CD4-positive, alpha-beta T cell (primary cell): ENCODE data around the gene U2AF1L4. TPM values are rescaled to one million over a fixed set of nuclear protein-coding genes. Genes with fewer than 3 reads are reported as not detected.

ENCODE experiments used
- ATAC-seq: fragments of 200-7000 bp; cut with Tn5 transposase; one replicate; pipeline ENCODE4 v1.10.0; 2022; ENCODE audit warnings: mild to moderate bottlenecking; ENCODE audit not compliant: poor library complexity
- CTCF ChIA-PET: fragments of 350-600 bp; sonication (Branson Sonifier 250); formaldehyde crosslinking; loops from one replicate; lab custom pipeline; 2021; ENCODE audit warnings: antibody characterized with exemption, inconsistent platforms; lab: Charles Lee
- POLR2A ChIA-PET: fragments of 350-600 bp; sonication (Branson Sonifier 250); formaldehyde crosslinking; loops from one replicate; lab custom pipeline; 2021; ENCODE audit warnings: antibody characterized with exemption, inconsistent platforms; lab: Charles Lee
- DNase-seq, 14 experiments: peaks; one replicate each; pipeline ENCODE4 v3.0.0-alpha.2; 2013 to 2020; ENCODE audit warnings: mixed read lengths in 2 of 14
- H3K27ac ChIP-seq, 2 donors: one replicate each; pipeline versions ENCODE4 v1.5.1 to v1.7.0; 2013; ENCODE audit warnings: low read length in 2 of 2, low read depth in 1 of 2, mild to moderate bottlenecking in 1 of 2
- H3K27me3 ChIP-seq, 2 experiments: 1 replicate in 1 of 2; 2 replicates in 1 of 2; pipeline versions ENCODE4 v1.6.1 to v1.7.0; 2013; ENCODE audit warnings: low read length in 2 of 2, control low read depth in 1 of 2, mild to moderate bottlenecking in 1 of 2, moderate library complexity in 1 of 2; ENCODE audit not compliant: insufficient read depth in 2 of 2, control insufficient read depth in 1 of 2
- H3K36me3 ChIP-seq: one replicate; pipeline ENCODE4 v1.6.1; 2013; ENCODE audit warnings: low read length, control low read depth; ENCODE audit not compliant: insufficient read depth
- H3K4me1 ChIP-seq: one replicate; pipeline ENCODE4 v1.6.1; 2013; ENCODE audit warnings: low read length, control low read depth; ENCODE audit not compliant: insufficient read depth
- H3K4me3 ChIP-seq: one replicate; pipeline ENCODE4 v1.5.1; 2013; ENCODE audit warnings: mild to moderate bottlenecking, low read length, moderate library complexity
- H3K9me3 ChIP-seq, 2 experiments: 1 replicate in 1 of 2; 2 replicates in 1 of 2; pipeline versions ENCODE4 v1.6.1 to v1.7.0; 2013; ENCODE audit warnings: low read length in 2 of 2, mild to moderate bottlenecking in 2 of 2, control low read depth in 1 of 2, moderate library complexity in 1 of 2; ENCODE audit not compliant: control insufficient read depth in 1 of 2, insufficient read depth in 1 of 2
- H3K27ac Mint-ChIP-seq: one replicate; pipeline ENCODE4 v1.8.0; 2020; ENCODE audit warnings: mixed read lengths
- H3K27me3 Mint-ChIP-seq: one replicate; pipeline ENCODE4 v1.8.0; 2021; ENCODE audit warnings: mixed read lengths
- H3K36me3 Mint-ChIP-seq: one replicate; pipeline ENCODE4 v1.8.0; 2021; ENCODE audit warnings: low read depth, mixed read lengths
- H3K4me1 Mint-ChIP-seq: one replicate; pipeline ENCODE4 v1.8.0; 2021; ENCODE audit warnings: low read depth, mixed read lengths
- H3K4me3 Mint-ChIP-seq: one replicate; pipeline ENCODE4 v1.8.0; 2020; ENCODE audit warnings: mild to moderate bottlenecking, mixed read lengths
- H3K9me3 Mint-ChIP-seq: one replicate; pipeline ENCODE4 v1.8.0; 2020; ENCODE audit warnings: mixed read lengths
- CTCF ChIP-seq: fragments of 200-600 bp; IDR thresholded peaks from one replicate; pipeline ENCODE4 v1.8.0; 2022; ENCODE audit warnings: antibody characterized with exemption, mild to moderate bottlenecking
- intact Hi-C, 2 experiments: fragments of 100-400 bp; cut with DNase I in 1 of 2; cut with micrococcal nuclease in 1 of 2; formaldehyde crosslinking; loops; one replicate each; pipeline versions ENCODE4 v1.15.1 to v1.9.0; 2023 to 2025; cut with DNase I, micrococcal nuclease
- total RNA-seq, 174 experiments: library from RNA in 2 of 174; stranded (reverse) in 2 of 174; gene quantifications; one replicate each; pipeline ENCODE4 v1.2.3 and lab custom pipeline; 2021 to 2026

U2AF1L4 gene
- total RNA-seq, 2 experiments from 2014 or later: 74.6 to 85.8 TPM

GRCh38 chr19:35743640-35744429 is 1.4 kb downstream of the U2AF1L4 start:
- H3K4me1 ChIP-seq: peaks cover 73% of the 10 kb centered on the region
- Mint-ChIP-seq H3K9me3 (no peaks in the 10 kb centered on the region), H3K27ac (peak overlapping the region; percentile 98), H3K27me3 (no peaks in the 10 kb centered on the region), H3K4me3 (peak overlapping the region; percentile 94), H3K4me1 (peaks cover 56% of the 10 kb centered on the region), H3K36me3 (peaks cover 38% of the 10 kb centered on the region)
- intact Hi-C loops: loop anchor here (2.0 to 10.0 kb wide), 4 partner anchors 27 to 371 kb away; partner anchors contain the start of genes COX6B1 (in 1 of the 2), OVOL3 (in 1 of the 2), POLR2I (in 1 of the 2) and TBCB (in 1 of the 2)
- peaks cover 5% of the 10 kb centered on the region for H3K36me3 ChIP-seq
- TF ChIP-seq CTCF: no peak
- H3K4me3 ChIP-seq: peak overlapping the region; percentile 80
- H3K9me3 ChIP-seq: no peaks in the 10 kb centered on the region
- peak overlapping the region; percentile 29 to 98 for H3K27ac ChIP-seq
- ChIA-PET CTCF (interaction anchor here (0.6 to 0.9 kb wide), 2 partner anchors 21 to 187 kb away, joined by 3 read pairs; no protein-coding TSS in a partner anchor), POLR2A (interaction anchor here (1.0 to 2.2 kb wide), 12 partner anchors 9 to 311 kb away, joined by 3 to 23 read pairs (median 8); partner anchors contain the start of genes ALKBH6, COX6B1, HSPB6 and KMT2B)
- H3K27me3 ChIP-seq: no peaks in the 10 kb centered on the region
- ATAC-seq (no peak), DNase-seq (no peak)

GRCh38 chr19:35742121-35742724 is 3.0 kb downstream of the U2AF1L4 start, which contains the start of gene IGFLR1:
Gene IGFLR1 (minus strand): TSS chr19:35742452. CDS start chr19:35741180, 1,272 bp downstream.
- Histone ChIP-seq H3K9me3 (no peaks in the 10 kb centered on the region), H3K27me3 (no peaks in the 10 kb centered on the region), H3K4me3 (peak within 1 kb of the TSS; percentile 91), H3K4me1 (peaks cover 69% of the 10 kb centered on the region), H3K27ac (peak within 1 kb of the TSS; percentile 79 to 92), H3K36me3 (peaks cover 20% of the 10 kb centered on the region)
- intact Hi-C loops: loop anchor here (5.0 to 10.0 kb wide), 2 partner anchors 95 to 373 kb away; partner anchors contain the start of genes COX6B1 (in 1 of the 2), OVOL3 (in 1 of the 2), POLR2I (in 1 of the 2) and TBCB (in 1 of the 2)
- Mint-ChIP-seq H3K27ac (peak within 1 kb of the TSS; percentile 98), H3K4me1 (peaks cover 52% of the 10 kb centered on the region), H3K27me3 (no peaks in the 10 kb centered on the region), H3K36me3 (peaks cover 42% of the 10 kb centered on the region), H3K9me3 (no peaks in the 10 kb centered on the region), H3K4me3 (peak within 1 kb of the TSS; percentile 84)
- DNase-seq (peak; percentile 43 to 89 (median 56)), ATAC-seq (no peak)
- POLR2A ChIA-PET: interaction anchor here (0.6 to 1.5 kb wide), 11 partner anchors 22 to 531 kb away, joined by 3 to 10 read pairs (median 3); partner anchors contain the start of genes KMT2B, POLR2I and TBCB
- no peak for TF ChIP-seq CTCF
- CTCF ChIA-PET: interaction anchor here (0.8 kb wide), 1 partner anchor 29 kb away, joined by 3 read pairs; no protein-coding TSS in a partner anchor

- peak overlapping the region; percentile 91 for H3K4me3 ChIP-seq
- POLR2A ChIA-PET: interaction anchor here (0.6 to 2.4 kb wide), 12 partner anchors 7 to 190 kb away, joined by 3 to 20 read pairs (median 5); partner anchors contain the start of genes COX6B1, HSPB6, KMT2B and LIN37
- peak overlapping the region; percentile 98 for H3K27ac Mint-ChIP-seq
Observed at GRCh38 chr19:35741203-35741515, 4.1 kb downstream of the U2AF1L4 start.

More at GRCh38 chr19:35741203-35741515, 4.1 kb downstream of the U2AF1L4 start:
- H3K27me3 Mint-ChIP-seq: no peaks in the 10 kb centered on the region
- H3K36me3 Mint-ChIP-seq: peaks cover 53% of the 10 kb centered on the region
- H3K9me3 Mint-ChIP-seq: no peaks in the 10 kb centered on the region
- DNase-seq (no peak), ATAC-seq (no peak)
- peak overlapping the region; percentile 99 for H3K4me3 Mint-ChIP-seq
- Histone ChIP-seq H3K36me3 (peaks cover 31% of the 10 kb centered on the region), H3K27ac (peak overlapping the region; percentile 62 to 92), H3K27me3 (no peaks in the 10 kb centered on the region), H3K4me1 (peaks cover 74% of the 10 kb centered on the region), H3K9me3 (no peaks in the 10 kb centered on the region)
- CTCF ChIA-PET: no interaction called here
- intact Hi-C loops: loop anchor here (5.0 to 10.0 kb wide), 2 partner anchors 94 to 374 kb away; partner anchors contain the start of genes COX6B1 (in 1 of the 2), OVOL3 (in 1 of the 2), POLR2I (in 1 of the 2) and TBCB (in 1 of the 2)
- H3K4me1 Mint-ChIP-seq: peaks cover 57% of the 10 kb centered on the region
- no peak for TF ChIP-seq CTCF
